ENCODE results near the gene NIT1.

- TF ChIP-seq SMC3 (conservative IDR thresholded peaks at IDR 0.05; ENCODE audit: insufficient read depth, low read depth, low read length) (no peak), CHD4 (IDR thresholded peaks at IDR 0.05; ENCODE audit: insufficient read depth, insufficient replicate concordance, low read depth, low read length, poor library complexity, severe bottlenecking) (no peak)
- TF ChIP-seq, protein P1, sequence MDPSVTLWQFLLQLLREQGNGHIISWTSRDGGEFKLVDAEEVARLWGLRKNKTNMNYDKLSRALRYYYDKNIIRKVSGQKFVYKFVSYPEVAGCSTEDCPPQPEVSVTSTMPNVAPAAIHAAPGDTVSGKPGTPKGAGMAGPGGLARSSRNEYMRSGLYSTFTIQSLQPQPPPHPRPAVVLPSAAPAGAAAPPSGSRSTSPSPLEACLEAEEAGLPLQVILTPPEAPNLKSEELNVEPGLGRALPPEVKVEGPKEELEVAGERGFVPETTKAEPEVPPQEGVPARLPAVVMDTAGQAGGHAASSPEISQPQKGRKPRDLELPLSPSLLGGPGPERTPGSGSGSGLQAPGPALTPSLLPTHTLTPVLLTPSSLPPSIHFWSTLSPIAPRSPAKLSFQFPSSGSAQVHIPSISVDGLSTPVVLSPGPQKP (CRISPR knock-in tag; IDR thresholded peaks at IDR 0.05), result no peak
These were observed 11.5 kb upstream of the NIT1 start for GRCh38 chr1:161106431-161106830.

All from K562 (cell line).